ENCODE data around the gene KDM5A. TPM values are rescaled to one million over a fixed set of nuclear protein-coding genes. Genes with fewer than 3 reads are reported as not detected.

Gene KDM5A
- total RNA-seq, 1 donor from 2014 or later: 63.1 TPM

DNA sequence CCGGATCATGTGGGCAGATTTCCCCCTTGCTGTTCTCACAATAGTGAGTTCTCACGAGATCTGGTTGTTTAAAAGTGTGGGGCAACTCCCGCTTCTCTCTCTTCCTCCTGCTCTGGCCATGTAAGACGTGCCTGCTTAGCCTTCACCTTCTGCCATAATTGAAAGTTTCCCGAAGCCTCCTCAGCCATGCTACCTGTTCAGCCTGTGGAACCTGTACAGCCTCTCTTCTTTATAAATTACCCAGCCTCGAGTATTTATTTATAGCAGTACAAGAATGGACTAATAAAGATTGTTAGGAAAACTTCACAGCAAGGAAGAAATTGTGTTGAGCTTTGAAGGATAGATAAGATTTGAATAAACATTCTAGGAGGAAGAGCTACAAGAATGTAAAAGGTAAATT is 52.1 kb downstream of the KDM5A start:
- Mint-ChIP-seq H3K36me3 (ENCODE audit: low read depth) (peaks cover 16% of the 10 kb centered on the region), H3K27ac (ENCODE audit: unreplicated experiment) (no peak overlapping the region), H3K4me3 (no peak overlapping the region), H3K9me3 (no peaks in the 10 kb centered on the region), H3K27me3 (ENCODE audit: low read depth) (no peaks in the 10 kb centered on the region), H3K4me1 (no peaks in the 10 kb centered on the region)
- TF ChIP-seq, protein P1, sequence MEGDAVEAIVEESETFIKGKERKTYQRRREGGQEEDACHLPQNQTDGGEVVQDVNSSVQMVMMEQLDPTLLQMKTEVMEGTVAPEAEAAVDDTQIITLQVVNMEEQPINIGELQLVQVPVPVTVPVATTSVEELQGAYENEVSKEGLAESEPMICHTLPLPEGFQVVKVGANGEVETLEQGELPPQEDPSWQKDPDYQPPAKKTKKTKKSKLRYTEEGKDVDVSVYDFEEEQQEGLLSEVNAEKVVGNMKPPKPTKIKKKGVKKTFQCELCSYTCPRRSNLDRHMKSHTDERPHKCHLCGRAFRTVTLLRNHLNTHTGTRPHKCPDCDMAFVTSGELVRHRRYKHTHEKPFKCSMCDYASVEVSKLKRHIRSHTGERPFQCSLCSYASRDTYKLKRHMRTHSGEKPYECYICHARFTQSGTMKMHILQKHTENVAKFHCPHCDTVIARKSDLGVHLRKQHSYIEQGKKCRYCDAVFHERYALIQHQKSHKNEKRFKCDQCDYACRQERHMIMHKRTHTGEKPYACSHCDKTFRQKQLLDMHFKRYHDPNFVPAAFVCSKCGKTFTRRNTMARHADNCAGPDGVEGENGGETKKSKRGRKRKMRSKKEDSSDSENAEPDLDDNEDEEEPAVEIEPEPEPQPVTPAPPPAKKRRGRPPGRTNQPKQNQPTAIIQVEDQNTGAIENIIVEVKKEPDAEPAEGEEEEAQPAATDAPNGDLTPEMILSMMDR (conservative IDR thresholded peaks at IDR 0.05): no peak
- DNase-seq (ENCODE audit: low read depth, low spot score): no peak

DNA sequence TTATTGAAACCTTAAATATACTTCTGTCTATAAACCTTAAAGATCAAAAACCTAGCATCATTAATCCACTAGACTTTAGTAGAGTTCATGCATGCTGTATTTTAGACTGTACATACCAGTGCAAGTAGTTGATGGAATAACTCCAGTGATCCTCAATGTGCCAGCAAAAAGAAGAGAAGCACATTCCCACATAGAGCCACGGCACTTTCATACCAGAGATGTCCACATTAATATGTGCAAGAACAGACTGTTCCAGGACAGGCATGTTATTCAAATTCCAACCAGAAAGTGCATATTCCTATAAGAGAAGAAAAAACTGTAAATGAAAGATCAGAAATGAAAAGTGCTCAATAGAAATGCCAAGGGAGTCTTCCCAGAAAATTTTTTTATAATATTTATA is 55.0 kb downstream of the KDM5A start:
- no peak overlapping the region for H3K4me3 Mint-ChIP-seq
- H3K9me3 Mint-ChIP-seq: no peaks in the 10 kb centered on the region
- H3K4me1 Mint-ChIP-seq: no peaks in the 10 kb centered on the region
- DNase-seq (ENCODE audit: low read depth, low spot score): no peak
- peaks cover 6% of the 10 kb centered on the region for H3K36me3 Mint-ChIP-seq (ENCODE audit: low read depth)
- no peak overlapping the region for H3K27ac Mint-ChIP-seq (ENCODE audit: unreplicated experiment)
- no peaks in the 10 kb centered on the region for H3K27me3 Mint-ChIP-seq (ENCODE audit: low read depth)
- TF ChIP-seq, protein P1 (conservative IDR thresholded peaks at IDR 0.05): no peak

DNA sequence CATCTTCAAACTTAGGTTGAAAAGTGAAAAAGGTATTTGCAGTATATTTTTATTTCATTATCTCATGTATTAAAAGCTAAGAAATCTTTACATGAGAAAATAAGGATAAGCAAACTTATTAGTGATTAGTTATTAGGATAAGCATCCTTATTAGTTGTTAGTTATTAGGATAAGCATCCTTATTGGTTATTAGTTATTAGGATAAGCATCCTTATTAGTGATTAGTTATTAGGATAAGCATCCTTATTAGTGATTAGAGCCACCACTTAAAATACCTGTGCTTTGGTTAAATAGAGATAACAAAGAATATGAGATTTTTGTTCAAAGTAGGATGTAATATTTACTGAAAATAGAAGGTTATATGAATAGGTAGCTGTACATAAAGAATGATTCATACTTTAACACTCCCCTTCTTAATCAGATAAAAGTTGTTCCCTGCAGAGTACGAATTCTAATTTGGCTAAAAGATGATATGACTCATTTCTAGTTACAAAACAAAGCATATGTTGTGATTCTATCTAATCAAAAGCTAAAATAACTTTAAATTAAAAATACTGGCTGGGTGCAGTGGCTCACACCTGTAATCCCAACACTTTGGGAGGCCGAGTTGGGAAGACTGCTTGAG is 56.4 kb downstream of the KDM5A start:
- Mint-ChIP-seq H3K27ac (ENCODE audit: unreplicated experiment) (no peak overlapping the region), H3K9me3 (no peaks in the 10 kb centered on the region), H3K4me3 (no peak overlapping the region), H3K4me1 (no peaks in the 10 kb centered on the region), H3K36me3 (ENCODE audit: low read depth) (peaks cover 12% of the 10 kb centered on the region), H3K27me3 (ENCODE audit: low read depth) (no peaks in the 10 kb centered on the region)
- no peak for DNase-seq (ENCODE audit: low read depth, low spot score)
- TF ChIP-seq, protein P1 (conservative IDR thresholded peaks at IDR 0.05): no peak

DNA sequence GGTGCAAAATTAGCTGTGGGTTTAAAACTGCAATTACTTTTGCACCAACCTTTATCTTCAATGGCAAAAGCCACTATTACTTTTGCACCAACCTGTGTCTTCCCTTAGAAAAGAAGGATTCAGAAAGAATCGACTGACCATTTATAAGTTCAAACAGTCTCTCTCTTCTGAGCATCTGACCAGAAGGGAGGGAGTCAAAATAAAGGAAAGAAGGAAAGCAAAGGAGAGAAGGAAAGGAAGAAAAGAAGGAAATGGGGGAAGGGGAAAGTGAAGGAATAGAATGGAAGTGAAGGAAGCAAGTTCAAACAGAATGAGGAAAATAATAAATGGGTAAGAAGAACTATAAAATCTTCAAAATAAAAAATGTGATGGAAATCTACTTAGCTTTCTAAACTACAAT is 57.8 kb downstream of the KDM5A start:
- no peak overlapping the region for H3K27ac Mint-ChIP-seq (ENCODE audit: unreplicated experiment)
- H3K9me3 Mint-ChIP-seq: no peaks in the 10 kb centered on the region
- peaks cover 6% of the 10 kb centered on the region for H3K36me3 Mint-ChIP-seq (ENCODE audit: low read depth)
- H3K4me3 Mint-ChIP-seq: no peak overlapping the region
- H3K4me1 Mint-ChIP-seq: no peaks in the 10 kb centered on the region
- H3K27me3 Mint-ChIP-seq (ENCODE audit: low read depth): no peaks in the 10 kb centered on the region
- DNase-seq (ENCODE audit: low read depth, low spot score): no peak
- TF ChIP-seq, protein P1 (conservative IDR thresholded peaks at IDR 0.05): no peak

DNA sequence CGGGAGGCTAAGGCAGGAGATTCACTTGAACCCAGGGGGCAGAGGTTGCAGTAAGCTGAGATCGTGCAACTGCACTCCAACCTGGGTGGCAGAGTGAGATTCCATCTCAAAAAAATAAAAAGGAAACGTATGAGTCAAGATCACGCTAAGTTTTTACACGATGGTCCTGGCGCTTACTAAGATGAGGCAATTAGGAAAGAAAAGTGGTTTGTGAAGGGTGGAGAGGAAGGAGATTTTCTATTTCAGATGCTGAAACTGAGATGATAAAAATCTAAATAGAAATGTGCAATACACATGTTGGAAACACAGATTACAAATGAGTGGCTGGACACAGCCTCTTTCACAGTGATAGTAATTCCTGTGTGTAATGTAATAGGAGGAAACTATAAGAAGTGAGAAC is 63.2 kb downstream of the KDM5A start:
- H3K27me3 Mint-ChIP-seq (ENCODE audit: low read depth): no peaks in the 10 kb centered on the region

More for the DNA sequence above, 63.2 kb downstream of the KDM5A start:
- Mint-ChIP-seq H3K27ac (ENCODE audit: unreplicated experiment) (no peak overlapping the region), H3K36me3 (ENCODE audit: low read depth) (peaks cover 6% of the 10 kb centered on the region), H3K9me3 (no peaks in the 10 kb centered on the region), H3K4me1 (no peaks in the 10 kb centered on the region), H3K4me3 (no peak overlapping the region)
- DNase-seq (ENCODE audit: low read depth, low spot score): no peak
- TF ChIP-seq, protein P1 (conservative IDR thresholded peaks at IDR 0.05): no peak

Data from neural crest cell (in vitro differentiated cells).